Bronchial smooth muscle cell (primary cell): ENCODE measurements around the gene TMIGD3. TPM values are rescaled to one million over a fixed set of nuclear protein-coding genes. Genes with fewer than 3 reads are reported as not detected.

Experiments
- total RNA-seq: library from RNA; depleted of rRNA; stranded (reverse); fragments of >200 nt; gene quantifications from 2 replicates; pipeline ENCODE4 v1.2.1, GENCODE V29; 2014

Gene TMIGD3
- 0.16 TPM in 1 of 2 replicates, not detected in the other for total RNA-seq

GRCh38 chr1:111503585-111504060, at the start of gene TMIGD3, which contains the start of gene ADORA3:
Gene TMIGD3 (minus strand): TSS chr1:111503633. CDS start chr1:111503354, 279 bp downstream.
Gene ADORA3 (minus strand): TSS chr1:111503633. CDS start chr1:111503354, 279 bp downstream.

GRCh38 chr1:111448918-111449702, 54.3 kb downstream of the TMIGD3 start, which contains the start of the genes ATP5PB and WDR77:
Gene ATP5PB (plus strand): TSS chr1:111449464. CDS start chr1:111449542, 78 bp downstream.
Gene WDR77 (minus strand): TSS chr1:111449256. CDS start chr1:111449169, 87 bp downstream.

Other genes with a start within 250 kb of the TMIGD3 start
- gene CHIA, start 212.8 kb downstream of the TMIGD3 start, total RNA-seq = 0.26 TPM in 1 of 2 replicates, not detected in the other
- 0.43 and 0.63 TPM in 2 replicates for gene OVGP1, start 75.9 kb downstream of the TMIGD3 start, total RNA-seq
- gene WDR77, start 54.4 kb downstream of the TMIGD3 start, total RNA-seq = 15.3 and 20.5 TPM in 2 replicates
- gene ATP5PB, start 54.2 kb downstream of the TMIGD3 start, total RNA-seq = 267 and 268 TPM in 2 replicates
- 0.09 TPM in 1 of 2 replicates, not detected in the other for gene C1orf162, start 29.6 kb downstream of the TMIGD3 start, total RNA-seq
- 0.16 and 0.17 TPM in 2 replicates for gene ADORA3, start within 50 bp of the TMIGD3 start, total RNA-seq
- gene RAP1A, start 116.2 kb upstream of the TMIGD3 start, total RNA-seq = 14.2 and 26.4 TPM in 2 replicates
- gene INKA2, start 235.8 kb upstream of the TMIGD3 start, total RNA-seq = 0.63 and 0.77 TPM in 2 replicates